ENCODE measurements around the gene MUC5AC. TPM values are rescaled to one million over a fixed set of nuclear protein-coding genes. Genes with fewer than 3 reads are reported as not detected.
A peak's percentile ranks its signal among the peaks of the same experiment; 100 is the strongest.
"Not testable (repeated sequence)": the region's sequence is repeated elsewhere in the genome, so short reads cannot be mapped to it uniquely, and the experiment has no call there.

The MUC5AC gene
- total RNA-seq, 1 donor from 2014 or later, result 0.03 TPM

GRCh38 chr11:1147792-1148191 lies 10.0 kb upstream of the MUC5AC start:
- ATAC-seq (no peak), DNase-seq (ENCODE audit: low spot score) (no peak)

GRCh38 chr11:1148752-1149180 lies 9.0 kb upstream of the MUC5AC start:
- ATAC-seq (no peak), DNase-seq (ENCODE audit: low spot score) (no peak)

- ATAC-seq, result no peak
- no peak for DNase-seq (ENCODE audit: low spot score)
Measured at GRCh38 chr11:1149545-1149944, 8.2 kb upstream of the MUC5AC start.

- ATAC-seq (no peak), DNase-seq (ENCODE audit: low spot score) (no peak)
Measured at GRCh38 chr11:1150116-1150515, 7.6 kb upstream of the MUC5AC start.

- DNase-seq (ENCODE audit: low spot score) (no peak), ATAC-seq (peak; percentile 36)
Measured at GRCh38 chr11:1150769-1151365, 6.9 kb upstream of the MUC5AC start.

GRCh38 chr11:1151366-1152315 lies 6.1 kb upstream of the MUC5AC start:
- DNase-seq (ENCODE audit: low spot score) (peak; percentile 41), ATAC-seq (peak; percentile 12)

- no peak for ATAC-seq
- DNase-seq (ENCODE audit: low spot score), result peak; percentile 38
Measured at GRCh38 chr11:1152316-1153104, 5.2 kb upstream of the MUC5AC start.

GRCh38 chr11:1153105-1153950 lies 4.4 kb upstream of the MUC5AC start:
- DNase-seq (ENCODE audit: low spot score), result peak; percentile 40
- peak; percentile 6 for ATAC-seq

GRCh38 chr11:1153951-1154493 lies 3.7 kb upstream of the MUC5AC start:
- ATAC-seq, result peak; percentile 73
- DNase-seq (ENCODE audit: low spot score), result peak; percentile 54

GRCh38 chr11:1154656-1155055 lies 3.1 kb upstream of the MUC5AC start:
- not testable (repeated sequence) for DNase-seq (ENCODE audit: low spot score); ATAC-seq

GRCh38 chr11:1155274-1155693 lies 2.5 kb upstream of the MUC5AC start:
- no peak for DNase-seq (ENCODE audit: low spot score)

GRCh38 chr11:1156506-1157340 lies 1.0 kb upstream of the MUC5AC start:
- DNase-seq (ENCODE audit: low spot score) (no peak), ATAC-seq (no peak)

More at GRCh38 chr11:1155274-1155693, 2.5 kb upstream of the MUC5AC start:
- ATAC-seq, result no peak

- ATAC-seq, result no peak
- DNase-seq (ENCODE audit: low spot score), result no peak
Measured at GRCh38 chr11:1157341-1157644, 460 bp upstream of the MUC5AC start.

- ATAC-seq (no peak), DNase-seq (ENCODE audit: low spot score) (peak; percentile 45)
Measured at GRCh38 chr11:1158681-1159487, 1.1 kb downstream of the MUC5AC start.

- DNase-seq (ENCODE audit: low spot score); ATAC-seq: not testable (repeated sequence)
Measured at GRCh38 chr11:1159488-1160220, 1.9 kb downstream of the MUC5AC start.

GRCh38 chr11:1160231-1161101 lies 2.7 kb downstream of the MUC5AC start:
- ATAC-seq, result no peak
- peak; percentile 40 for DNase-seq (ENCODE audit: low spot score)

All from left lobe of liver (tissue), 2 donors.